Measurements from ENCODE around the gene PALM.
"Not testable (repeated sequence)": the region's sequence is repeated elsewhere in the genome, so short reads cannot be mapped to it uniquely, and the experiment has no call there.

The PALM gene

GRCh38 chr19:679418-680286 lies 29.1 kb upstream of the PALM start:
- peak; percentile 19 for DNase-seq

- peak; percentile 99 for DNase-seq
Measured at GRCh38 chr19:680287-681028, 28.3 kb upstream of the PALM start.

GRCh38 chr19:681029-682019 lies 27.4 kb upstream of the PALM start:
- no peak for DNase-seq

- DNase-seq: no peak
Measured at GRCh38 chr19:682678-683320, 25.9 kb upstream of the PALM start.

GRCh38 chr19:685454-685931 lies 23.2 kb upstream of the PALM start:
- DNase-seq: no peak

- DNase-seq: no peak
Measured at GRCh38 chr19:686589-687297, 22.0 kb upstream of the PALM start.

- DNase-seq: no peak
Measured at GRCh38 chr19:687569-688166, 21.1 kb upstream of the PALM start.

GRCh38 chr19:688214-688613 lies 20.5 kb upstream of the PALM start:
- no peak for DNase-seq

GRCh38 chr19:688992-689391 lies 19.7 kb upstream of the PALM start:
- DNase-seq: no peak

- DNase-seq: no peak
Measured at GRCh38 chr19:690203-690602, 18.5 kb upstream of the PALM start.

GRCh38 chr19:694481-695351 lies 14.0 kb upstream of the PALM start:
- DNase-seq: no peak

GRCh38 chr19:695352-695949 lies 13.3 kb upstream of the PALM start, which contains the start of gene PRSS57:
PRSS57 (minus strand) TSS chr19:695452; CDS start chr19:695430, 22 bp downstream.
- DNase-seq: no peak

- DNase-seq: not testable (repeated sequence)
Measured at GRCh38 chr19:698529-698928, 10.2 kb upstream of the PALM start.

GRCh38 chr19:699885-700284 lies 8.8 kb upstream of the PALM start:
- not testable (repeated sequence) for DNase-seq

- DNase-seq: not testable (repeated sequence)
Measured at GRCh38 chr19:702847-703246, 5.9 kb upstream of the PALM start.

GRCh38 chr19:703329-703650 lies 5.4 kb upstream of the PALM start:
- no peak for DNase-seq

- DNase-seq: peak; percentile 62
Measured at GRCh38 chr19:703651-704446, 4.9 kb upstream of the PALM start.

GRCh38 chr19:704447-704741 lies 4.3 kb upstream of the PALM start:
- no peak for DNase-seq
